Stimulated activated CD4-positive, alpha-beta T cell treated with anti-CD3 and anti-CD28 coated beads, TNF-alpha, amount 100 ng/mL, for 24 hours (primary cell): Measurements from ENCODE around the gene TK1.

Source experiments
- DNase-seq, 3 experiments: peaks; one replicate each; pipeline ENCODE4 v3.0.0-alpha.2; 2020; ENCODE audit warnings: low read depth in 3 of 3

Gene TK1

DNA sequence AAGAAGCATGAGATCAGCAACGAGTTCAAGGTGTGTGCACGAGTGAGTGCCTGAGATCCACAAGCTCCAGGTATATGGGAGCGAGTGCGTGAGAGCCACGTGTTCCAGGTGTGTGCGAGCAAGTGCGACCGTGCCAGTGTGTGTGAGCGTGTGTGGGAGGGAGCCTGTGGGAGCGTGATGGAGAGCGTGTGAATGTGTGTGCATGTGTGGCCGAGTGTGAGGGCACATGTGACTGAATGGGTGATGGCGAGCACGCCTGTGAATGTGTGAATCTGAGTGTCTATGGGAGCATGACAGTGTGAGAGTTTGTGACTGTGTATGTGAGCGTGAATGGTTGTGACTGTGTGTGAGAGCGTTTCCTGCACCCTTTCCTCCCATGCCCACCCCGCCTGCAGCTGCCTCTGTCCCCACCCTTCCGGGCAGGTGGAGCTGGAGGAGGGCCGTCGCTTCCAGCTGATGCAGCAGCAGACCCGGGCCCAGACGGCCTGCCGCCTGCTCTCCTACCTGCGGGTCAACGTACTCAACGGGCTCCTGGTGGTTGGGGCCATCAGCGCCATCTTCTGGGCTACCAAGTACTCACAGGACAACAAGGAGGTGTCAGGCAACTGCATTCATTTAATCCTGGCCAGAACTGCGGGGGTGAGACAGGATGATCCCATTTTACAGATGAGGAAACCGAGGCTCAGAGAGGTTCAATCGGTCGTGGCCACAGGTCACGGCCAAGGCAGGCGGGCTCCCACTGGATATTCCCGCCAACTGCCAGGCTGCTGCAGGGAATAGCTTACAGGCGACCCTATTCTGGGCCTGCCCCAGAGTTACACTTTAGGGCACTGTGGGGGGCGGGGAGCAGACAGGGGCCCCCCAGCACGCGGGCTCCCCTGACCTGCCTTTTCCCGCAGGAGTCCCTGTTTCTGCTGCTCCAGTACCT lies 52.6 kb downstream of the TK1 start:
- DNase-seq, result peak in 1 of 3 experiments; percentile 72

DNA sequence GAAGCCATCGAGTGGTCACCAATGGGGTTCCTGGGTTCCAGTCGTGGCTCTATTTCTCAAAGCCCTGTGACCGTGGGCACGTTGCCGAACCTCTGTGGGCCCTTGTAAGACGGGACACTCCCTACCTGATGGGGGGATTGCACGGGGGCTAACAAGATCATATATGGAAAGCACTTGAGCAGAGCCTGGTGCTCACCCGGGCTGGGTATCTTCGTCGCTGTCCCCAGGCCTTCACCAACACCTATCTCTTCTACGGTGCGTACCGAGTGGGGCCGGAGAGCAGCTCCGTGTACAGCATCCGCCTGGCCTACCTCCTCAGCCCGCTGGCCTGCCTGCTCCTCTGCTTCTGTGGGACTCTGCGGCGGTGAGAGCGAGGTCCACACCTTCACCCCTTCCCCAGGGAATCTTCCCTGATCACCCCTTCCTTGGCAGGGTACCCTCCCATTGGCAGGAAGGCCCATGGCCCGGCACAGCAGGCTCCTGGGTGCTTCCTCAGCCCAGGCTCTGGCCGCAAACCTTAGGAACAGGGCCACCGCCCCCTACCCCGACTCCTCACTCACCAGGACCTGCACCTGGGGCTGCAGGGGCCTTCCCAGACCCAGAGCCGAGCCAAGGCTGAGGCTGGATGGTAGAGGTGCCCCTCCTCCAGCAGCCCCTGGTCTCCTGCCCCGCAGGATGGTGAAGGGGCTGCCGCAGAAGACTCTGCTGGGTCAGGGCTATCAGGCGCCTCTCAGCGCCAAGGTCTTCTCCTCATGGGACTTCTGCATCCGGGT lies 53.5 kb downstream of the TK1 start:
- DNase-seq, result no peak

DNA sequence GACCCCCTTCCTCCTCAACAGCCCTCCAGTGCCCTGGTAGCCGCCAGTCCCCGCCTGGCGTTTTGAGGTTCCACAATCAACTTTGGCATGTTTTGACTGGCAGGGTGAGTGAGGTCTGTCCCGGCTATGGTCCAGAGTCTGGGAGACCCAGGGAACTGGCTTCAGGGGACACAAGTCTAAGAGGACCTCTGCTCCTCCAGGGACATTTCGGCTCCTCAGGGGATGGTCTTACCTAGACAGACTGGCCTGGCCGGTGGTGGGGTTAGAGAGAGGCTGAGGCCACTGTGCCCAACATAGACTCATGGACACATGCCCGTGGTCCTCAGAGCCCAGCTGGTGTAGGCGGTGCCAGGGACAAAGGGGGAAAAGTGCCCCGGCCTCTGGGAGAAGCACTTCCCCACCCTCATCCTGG lies 54.1 kb downstream of the TK1 start:
- DNase-seq, result no peak

DNA sequence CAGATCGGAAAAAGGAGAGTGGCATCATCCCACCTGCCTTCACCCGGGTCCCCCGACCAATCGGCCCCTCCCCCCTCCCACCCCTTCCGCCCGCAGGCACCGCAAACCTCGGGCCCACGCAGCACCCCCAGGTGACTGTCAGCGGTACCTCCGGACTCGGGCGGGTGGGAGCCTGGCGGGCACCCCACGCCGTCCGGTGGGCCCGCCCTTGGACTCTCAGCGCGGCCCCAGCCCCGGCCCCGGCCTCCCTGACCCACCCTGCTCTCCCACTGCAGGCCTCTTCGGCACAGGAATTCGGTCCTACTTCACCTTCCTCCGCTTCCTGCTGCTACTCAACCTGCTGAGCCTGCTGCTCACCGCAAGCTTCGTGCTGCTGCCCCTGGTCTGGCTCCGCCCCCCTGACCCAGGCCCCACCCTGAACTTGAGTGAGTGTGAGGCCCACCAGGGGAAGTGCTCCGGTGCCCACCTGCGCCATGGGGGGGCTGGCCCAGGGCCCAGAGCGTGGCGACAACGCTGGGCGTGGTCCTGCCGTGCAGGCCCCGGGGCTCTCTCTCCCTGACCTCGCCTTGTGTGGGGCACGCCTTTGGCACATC lies 54.7 kb downstream of the TK1 start:
- peak in 1 of 3 experiments; percentile 72 for DNase-seq

DNA sequence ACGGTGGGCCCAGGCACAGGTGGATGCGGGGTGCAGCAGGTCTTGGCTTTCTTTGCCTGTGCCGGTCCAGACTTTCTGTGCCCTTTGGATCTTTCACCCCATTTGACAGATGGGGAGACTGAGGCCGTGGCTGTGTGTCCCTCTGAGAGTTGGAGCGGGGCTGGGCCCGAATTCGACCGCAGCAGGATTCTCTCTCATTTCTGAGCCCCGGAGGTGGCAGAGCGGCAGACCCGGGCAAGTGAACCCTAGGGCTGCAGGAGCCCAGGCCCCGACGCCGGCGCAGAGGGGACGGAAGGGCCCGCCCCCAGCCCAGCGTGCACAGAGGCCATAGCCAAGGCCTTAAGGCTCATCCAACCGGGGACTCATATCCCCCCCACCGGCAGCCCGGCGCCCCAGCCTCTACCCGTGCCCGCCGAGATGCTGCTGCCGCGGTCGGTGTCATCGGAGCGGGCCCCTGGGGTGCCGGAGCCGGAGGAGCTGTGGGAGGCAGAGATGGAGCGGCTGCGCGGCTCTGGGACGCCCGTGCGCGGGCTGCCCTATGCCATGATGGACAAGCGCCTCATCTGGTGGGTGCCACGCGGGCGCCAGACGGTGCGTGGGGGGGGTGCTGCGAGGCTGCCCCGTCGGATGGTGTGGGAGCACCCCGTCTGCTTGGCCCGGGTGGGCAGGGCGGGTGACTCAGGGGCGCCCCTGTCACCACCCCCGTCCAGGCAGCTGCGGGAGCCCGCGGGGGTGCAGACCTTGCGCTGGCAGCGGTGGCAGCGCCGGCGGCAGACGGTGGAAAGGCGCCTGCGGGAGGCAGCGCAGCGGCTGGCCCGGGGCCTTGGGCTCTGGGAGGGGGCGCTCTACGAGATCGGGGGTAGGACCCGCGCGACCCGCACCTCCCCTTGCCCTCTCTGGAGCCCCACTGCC lies 55.4 kb downstream of the TK1 start:
- no peak for DNase-seq

DNA sequence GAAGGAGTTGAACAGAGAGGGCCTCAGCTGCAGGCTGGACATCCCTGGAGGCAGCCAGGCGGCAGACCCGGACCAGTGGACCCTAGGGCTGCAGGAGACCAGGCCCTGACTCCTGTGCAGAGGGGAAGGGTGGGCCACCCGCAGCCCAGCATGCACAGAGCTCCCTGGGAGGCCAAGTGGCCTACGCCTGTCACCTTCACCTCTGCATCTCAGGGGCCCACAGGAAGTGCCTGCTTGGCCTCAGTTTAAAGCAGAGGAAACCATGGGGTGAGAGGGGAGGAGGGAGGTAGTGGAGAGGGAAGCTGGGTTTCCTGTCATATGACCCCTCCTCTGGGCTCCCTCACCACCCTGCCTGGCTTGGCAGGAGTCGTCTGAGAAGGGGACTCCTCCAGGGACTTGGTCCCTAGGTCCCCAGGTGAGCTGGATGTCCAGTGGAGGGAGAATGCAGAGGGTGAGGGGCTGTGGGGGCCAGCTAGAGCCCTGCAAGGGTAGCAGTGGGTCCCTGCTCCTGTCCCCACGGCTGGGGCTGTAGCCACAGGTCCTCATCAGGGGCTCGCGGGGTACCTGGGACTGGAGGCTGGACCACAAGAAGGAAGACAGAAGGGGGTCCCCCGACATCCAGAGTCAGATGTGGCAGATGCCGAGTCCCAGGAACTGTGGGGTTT lies 56.3 kb downstream of the TK1 start, which contains the start of gene TMC8:
TMC8 (plus strand) TSS at position 335 of the 665 bp plus-strand sequence. CDS start 818 bp downstream, outside the sequence.
- peak in 1 of 3 experiments; percentile 70 for DNase-seq

DNA sequence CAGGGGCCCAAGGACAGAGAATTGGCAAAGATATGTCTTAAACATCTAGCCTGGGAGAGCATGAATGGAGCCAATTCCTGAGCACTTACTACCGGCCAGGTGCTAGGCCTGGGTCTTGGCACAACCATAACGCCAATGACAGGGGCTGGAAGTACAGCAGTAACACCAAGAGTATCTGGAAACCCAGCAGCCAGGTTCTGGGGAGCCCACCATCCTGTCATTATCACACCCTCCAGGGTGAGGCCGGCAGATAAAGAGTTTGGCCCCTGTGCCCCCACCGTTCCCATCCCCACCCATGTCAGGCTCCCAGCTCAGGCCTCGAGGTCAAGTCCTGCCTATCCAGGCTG lies 56.8 kb downstream of the TK1 start:
- DNase-seq, result no peak

DNA sequence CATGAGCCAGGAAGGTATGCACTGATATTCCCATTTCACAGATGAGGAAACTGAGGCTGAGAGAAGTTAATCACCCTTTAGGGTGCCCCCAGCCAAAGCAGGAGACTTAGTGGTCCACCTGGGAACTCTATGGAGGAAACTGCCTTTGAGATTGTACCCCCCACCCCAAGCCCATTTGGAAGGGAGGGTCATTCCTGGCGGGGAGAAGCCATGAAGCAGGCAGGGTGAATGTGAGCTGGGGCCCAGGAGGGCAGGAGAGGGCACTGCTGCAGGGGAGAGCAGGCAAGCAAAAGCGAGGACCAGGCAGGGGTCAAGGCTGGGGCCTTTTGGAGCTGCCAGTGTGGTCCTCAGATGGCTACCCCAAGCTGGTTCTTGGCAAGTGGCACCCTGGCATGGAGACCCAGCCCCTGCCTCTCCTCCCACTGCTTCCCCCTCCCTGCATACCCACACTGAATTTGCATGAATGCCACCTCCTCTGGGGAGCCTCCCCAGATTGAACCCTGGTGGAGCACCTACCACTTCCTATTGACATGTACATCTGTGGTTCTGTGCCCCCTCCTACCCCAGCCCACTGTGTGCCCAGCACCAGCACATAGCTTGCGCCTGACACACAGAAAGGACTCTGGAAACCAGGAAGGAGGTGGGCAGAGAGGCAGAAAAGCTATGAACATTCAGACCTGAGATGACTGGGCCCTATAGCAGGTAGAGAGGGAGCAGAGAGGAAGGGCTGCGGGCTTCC lies 57.3 kb downstream of the TK1 start:
- no peak for DNase-seq

DNA sequence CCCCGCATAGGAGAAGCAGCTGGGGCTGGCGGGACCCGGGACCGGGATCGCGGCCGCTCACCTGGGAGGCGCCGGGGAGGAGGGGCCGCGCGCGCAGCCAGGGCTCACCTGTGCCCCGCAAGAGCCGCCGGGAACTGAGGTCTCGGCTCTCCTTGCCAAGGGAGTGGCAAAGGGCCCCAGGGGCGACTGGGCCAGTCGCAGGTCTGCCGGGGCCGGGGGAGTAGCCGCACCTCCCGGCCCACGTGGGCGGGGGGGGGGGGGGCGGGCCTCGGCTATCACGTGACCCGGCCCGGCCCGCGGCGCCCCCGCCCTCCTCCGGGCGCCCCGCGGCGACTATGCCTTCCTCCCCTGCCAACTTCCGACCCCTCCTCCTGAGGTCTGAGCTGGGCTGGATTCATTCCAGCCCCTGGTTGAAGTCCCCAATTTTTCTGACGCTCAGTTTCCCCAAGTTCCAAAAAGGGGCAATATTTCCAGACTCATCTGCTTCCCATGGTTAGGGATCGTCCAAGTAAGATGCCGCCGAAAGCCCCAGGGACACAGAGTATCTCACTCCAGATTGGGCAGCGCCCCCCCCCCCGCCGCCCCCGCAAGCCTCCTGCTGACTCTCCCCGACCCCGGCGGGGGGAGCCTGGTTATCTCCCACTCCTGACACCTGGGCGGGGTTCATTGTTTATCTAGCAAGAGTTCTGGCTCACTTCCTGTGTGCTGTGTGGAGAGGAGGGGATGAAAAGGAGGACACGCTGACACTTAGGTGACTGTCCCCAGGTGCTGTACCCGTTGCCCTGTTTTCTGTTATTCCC lies 58.1 kb downstream of the TK1 start, which contains the start of gene TMC6:
TMC6 (minus strand) TSS at position 205 of the 800 bp plus-strand sequence. CDS start 1,923 bp downstream, outside the sequence.
- DNase-seq, result peak in 1 of 3 experiments; percentile 62

DNA sequence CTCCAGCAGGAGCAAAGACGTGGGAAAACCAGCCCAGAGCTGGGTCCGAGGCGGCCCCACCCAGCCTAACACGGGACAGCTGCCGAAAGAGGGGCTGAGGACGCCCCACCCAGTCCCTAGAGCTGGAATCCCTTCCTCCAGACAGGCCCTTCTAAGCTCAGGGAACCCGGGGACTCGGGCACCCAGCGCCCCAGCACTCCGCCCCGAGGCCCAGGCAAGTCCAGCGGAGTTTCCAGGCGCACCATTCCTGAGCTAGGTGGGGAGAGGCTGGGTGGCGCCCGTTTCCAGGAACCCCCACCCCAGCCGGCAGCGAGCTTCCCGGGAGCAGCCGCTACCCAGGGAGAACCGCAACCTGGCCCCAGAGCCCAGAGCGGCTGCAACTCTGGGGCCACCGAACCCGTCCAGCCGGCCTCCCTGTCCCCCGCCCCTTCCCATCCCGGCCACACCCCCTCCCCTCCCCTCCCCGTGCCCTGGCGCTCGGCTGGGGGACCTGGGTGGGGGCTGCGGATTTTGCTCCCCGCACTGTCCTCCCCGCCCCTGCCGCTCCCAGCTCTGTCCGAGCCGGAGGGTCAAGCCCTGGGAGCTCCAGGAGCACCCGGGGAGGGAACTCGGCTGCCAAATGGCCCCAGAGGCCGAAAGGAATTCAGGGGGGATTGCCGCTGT lies 58.8 kb downstream of the TK1 start:
- DNase-seq, result no peak

DNA sequence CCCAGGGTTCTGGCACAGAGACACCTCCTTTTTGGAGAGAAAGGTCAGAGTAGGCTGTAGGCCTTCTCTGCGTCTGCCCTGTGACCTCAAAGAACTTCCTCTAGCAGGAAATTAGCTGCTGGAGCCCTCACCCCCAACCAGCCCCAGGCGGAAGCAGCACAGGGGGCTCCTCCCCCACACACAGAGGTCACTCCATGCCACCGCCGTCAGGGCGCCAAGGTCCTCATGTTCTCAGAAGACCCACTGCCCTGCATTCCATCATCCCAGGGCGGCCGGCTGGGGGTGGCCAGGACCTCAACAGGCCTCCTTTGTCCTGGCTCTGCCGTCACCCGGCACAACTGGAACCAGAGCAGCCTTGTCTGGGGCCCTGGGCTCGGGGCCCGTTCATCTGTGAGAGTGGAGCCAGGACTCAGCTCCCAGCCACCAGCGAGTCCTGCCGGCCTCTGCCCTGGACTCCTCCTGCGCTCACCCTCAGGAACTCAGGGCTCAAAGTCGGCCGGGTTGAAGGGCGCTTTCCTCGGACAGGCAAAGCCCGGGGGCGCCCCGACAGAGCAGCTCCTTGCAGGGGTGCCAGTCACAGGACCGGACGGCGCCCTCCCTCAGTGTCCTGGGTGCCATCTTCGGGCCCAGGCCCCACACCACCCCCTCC lies 59.5 kb downstream of the TK1 start:
- peak in 1 of 3 experiments; percentile 69 for DNase-seq

DNA sequence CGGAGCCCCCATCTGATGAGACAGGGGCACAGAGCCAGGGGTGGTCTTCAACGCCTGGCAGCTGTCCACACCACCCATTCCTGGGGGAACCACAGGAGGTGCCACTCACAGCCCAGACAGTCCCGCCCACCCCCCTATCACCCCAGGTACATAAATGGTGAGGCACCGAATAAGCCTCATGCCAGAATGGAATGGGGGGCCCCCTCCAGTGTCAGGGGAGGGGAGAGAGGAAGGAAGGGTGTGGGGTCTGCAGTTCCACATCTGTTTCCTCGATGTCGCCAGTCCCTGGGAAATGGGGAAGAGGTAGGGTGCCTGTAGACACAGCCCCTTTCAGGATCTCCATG lies 60.0 kb downstream of the TK1 start:
- DNase-seq, result no peak

DNA sequence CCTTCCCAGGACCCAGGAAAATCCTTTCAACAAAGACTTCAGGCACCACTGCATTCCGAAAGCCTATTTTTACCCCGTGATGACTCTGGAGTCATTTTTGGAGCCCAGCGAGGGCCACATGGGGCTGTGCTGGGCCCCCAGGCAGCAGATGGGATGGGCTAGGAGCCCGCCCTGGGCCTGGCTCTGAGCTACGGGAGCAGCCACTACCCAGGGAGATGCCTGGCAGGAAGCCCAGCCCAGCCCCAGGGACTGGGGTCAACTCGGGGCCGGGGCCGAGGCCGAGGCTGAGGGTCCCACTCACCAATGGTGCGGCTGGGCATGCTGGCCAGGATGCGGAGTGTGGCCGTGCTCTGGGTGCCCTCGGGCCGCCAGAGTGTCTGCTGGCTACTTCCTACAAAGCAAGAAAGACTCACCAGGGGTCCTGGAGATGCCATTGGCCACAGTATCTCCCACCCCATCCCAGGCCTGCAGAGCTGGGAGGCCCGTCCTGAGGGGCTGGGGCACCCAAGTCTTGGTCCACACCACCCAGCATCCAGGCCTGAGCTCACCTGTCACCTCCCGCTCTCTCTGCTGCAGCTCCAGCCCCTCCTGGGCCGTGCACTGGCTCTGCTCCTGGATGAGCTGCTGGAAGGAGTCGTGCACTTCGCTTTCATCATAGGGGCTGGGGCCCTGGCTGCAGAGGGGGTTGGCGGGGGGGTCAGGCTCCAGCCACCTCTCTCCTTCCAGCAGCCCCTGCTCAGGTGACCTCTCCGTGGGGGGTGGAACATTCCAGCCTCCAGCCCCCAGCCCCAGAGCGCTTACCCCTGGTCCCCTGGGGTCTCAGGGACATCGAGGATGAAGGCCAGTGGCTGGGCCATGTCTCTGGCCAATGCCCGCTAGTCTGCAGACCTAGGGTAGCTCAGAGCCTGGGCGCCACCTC lies 60.6 kb downstream of the TK1 start:
- no peak for DNase-seq

DNA sequence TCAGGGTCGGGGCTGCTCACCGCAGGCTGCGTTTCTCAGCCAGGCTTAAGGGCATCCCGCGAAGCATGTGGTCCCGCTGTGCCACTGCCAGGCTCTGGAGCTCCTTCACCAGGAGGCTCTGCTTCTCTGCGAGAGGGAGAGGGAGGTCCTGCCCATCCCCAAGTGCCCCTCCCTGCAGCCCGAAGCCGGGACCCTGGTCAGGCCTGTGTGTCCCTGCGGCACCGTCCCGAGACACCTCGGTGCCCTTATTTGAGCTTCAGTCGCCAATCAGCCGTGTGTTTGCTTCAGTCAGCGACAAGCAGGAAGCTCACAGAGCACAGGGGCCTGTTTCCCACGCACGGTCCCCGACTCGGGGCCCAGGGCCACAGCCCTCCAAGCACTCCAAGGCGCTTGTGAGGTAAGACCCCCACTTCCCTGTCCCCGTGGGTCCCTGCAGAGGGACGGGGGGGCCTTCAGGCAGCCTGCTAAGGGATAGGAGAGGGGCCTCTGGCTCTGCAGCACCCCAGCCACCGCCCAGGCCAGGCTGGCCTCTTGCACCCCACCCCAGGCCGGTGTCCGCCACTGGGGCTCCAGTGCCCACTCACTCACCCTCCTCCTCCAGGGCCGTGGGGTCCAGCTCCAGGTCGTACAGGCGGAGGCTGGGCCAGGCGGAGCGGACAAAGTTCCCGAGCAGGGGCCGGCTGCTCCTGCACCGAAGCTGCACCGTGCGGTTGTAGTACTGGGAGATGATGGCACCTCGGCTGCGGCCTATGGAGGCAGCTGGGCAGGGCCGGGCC lies 61.5 kb downstream of the TK1 start:
- no peak for DNase-seq

DNA sequence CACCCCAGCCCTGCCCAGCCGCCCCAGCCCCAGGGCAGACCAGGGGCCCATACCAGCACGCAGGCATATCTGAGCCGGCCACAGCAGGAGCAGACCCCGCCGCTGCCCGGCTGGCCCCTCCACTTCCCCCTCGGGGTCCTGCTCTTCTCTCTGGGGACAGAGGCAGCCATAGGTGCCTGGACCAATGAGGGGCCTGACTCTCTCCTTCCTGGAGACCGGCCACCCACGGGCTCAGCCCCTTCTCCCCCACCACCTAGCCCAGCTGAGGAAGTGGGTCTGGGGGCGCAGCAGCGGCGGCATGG lies 62.1 kb downstream of the TK1 start:
- DNase-seq, result no peak
